BE2C (cell line): ENCODE measurements around the gene ACSS1.

Source experiments
- DNase-seq: peaks from one replicate; pipeline ENCODE4 v3.0.0-alpha.2; 2020
- H3K27me3 ChIP-seq: fragments of 250-450 bp; sonication (Bioruptor Pico); 2 replicates; pipeline ENCODE4 v1.5.1; 2020; ENCODE audit warnings: mild to moderate bottlenecking
- H3K36me3 ChIP-seq: fragments of 250-450 bp; sonication (Bioruptor Pico); 2 replicates; pipeline ENCODE4 v1.5.1; 2020; ENCODE audit warnings: mild to moderate bottlenecking
- H3K4me1 ChIP-seq: fragments of 250-450 bp; sonication (Bioruptor Pico); 2 replicates; pipeline ENCODE4 v1.5.1; 2020
- H3K4me3 ChIP-seq: 2 replicates; pipeline ENCODE4 v1.5.1; 2011; ENCODE audit warnings: low read depth, low read length
- H3K9me3 ChIP-seq: fragments of 250-450 bp; sonication (Bioruptor Pico); 2 replicates; pipeline ENCODE4 v1.5.1; 2020
- TF ChIP-seq, protein P1 (sequence below): IDR thresholded peaks from 2 replicates; pipeline ENCODE4 v1.5.1; 2012; ENCODE audit warnings: mild to moderate bottlenecking, low read depth, low read length

Gene ACSS1

DNA sequence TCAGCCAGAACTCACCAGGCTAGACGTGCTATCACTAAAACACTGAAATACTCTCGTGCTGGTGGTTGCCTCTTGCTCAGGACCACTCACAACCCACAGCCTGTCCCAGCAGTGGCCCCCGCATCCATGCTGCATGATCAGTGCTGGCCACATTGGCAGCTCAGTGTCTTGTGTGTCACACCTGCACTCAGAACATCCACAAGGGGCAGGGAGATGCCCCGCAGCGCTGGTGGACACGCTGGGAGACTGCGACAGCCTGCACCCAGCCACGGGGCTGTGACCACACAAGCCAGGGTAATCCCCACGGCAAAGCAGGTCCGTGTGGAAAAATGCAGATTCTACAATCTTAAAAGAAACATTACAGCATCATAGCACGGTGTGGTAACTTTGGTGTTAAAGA, 41.5 kb downstream of the ACSS1 start:
- TF ChIP-seq, protein P1, sequence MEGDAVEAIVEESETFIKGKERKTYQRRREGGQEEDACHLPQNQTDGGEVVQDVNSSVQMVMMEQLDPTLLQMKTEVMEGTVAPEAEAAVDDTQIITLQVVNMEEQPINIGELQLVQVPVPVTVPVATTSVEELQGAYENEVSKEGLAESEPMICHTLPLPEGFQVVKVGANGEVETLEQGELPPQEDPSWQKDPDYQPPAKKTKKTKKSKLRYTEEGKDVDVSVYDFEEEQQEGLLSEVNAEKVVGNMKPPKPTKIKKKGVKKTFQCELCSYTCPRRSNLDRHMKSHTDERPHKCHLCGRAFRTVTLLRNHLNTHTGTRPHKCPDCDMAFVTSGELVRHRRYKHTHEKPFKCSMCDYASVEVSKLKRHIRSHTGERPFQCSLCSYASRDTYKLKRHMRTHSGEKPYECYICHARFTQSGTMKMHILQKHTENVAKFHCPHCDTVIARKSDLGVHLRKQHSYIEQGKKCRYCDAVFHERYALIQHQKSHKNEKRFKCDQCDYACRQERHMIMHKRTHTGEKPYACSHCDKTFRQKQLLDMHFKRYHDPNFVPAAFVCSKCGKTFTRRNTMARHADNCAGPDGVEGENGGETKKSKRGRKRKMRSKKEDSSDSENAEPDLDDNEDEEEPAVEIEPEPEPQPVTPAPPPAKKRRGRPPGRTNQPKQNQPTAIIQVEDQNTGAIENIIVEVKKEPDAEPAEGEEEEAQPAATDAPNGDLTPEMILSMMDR, result no peak
- DNase-seq, result no peak
- no peak overlapping the region for H3K4me3 ChIP-seq
- H3K9me3 ChIP-seq, result no peaks in the 10 kb centered on the region
- H3K4me1 ChIP-seq, result no peaks in the 10 kb centered on the region
- H3K27me3 ChIP-seq, result no peaks in the 10 kb centered on the region
- H3K36me3 ChIP-seq, result no peaks in the 10 kb centered on the region

DNA sequence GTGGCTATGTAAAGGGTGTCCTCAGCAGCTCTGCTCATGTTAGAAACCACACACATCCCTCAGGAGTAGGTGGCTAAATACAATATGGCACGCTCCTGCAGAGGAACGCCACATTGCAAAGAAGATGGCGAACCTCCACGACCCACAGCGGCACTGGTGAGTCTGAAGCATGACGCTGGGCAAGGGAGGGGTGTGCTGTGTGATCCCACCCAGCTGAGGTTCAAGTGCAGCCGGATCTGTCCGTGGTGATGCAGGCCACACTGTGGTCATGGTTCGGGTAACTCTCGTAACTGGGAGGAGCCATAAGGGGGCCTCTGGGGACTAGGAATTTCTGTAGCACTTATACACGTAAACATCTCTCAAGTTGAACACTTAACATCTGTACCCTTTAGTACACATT, 42.0 kb downstream of the ACSS1 start:
- Histone ChIP-seq H3K27me3 (no peaks in the 10 kb centered on the region), H3K4me3 (no peak overlapping the region), H3K9me3 (no peaks in the 10 kb centered on the region), H3K4me1 (no peaks in the 10 kb centered on the region), H3K36me3 (no peaks in the 10 kb centered on the region)
- TF ChIP-seq, protein P1, result no peak
- no peak for DNase-seq

DNA sequence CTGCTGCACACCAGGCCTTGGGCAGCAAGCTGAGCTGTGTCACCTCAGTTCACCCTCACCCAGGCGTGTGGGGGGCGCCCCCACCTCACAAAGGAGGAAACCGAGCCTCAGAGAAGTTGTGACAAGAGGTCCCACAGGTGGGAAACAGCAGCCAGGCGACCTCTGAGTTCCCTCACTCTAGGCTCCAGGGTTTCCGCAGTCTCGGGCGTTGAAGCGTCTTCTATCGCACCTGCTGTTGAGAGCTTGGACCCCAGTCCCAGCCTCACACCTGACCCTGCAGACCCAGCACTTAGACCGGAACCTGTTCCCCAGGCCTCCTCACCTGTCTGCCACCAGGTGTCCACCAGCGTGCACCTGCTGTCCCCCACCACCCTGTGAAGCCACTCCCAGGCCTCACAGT, 43.1 kb downstream of the ACSS1 start:
- Histone ChIP-seq H3K4me1 (no peaks in the 10 kb centered on the region), H3K4me3 (no peak overlapping the region), H3K27me3 (no peaks in the 10 kb centered on the region), H3K9me3 (no peaks in the 10 kb centered on the region), H3K36me3 (no peaks in the 10 kb centered on the region)
- DNase-seq, result no peak
- TF ChIP-seq, protein P1, result no peak

DNA sequence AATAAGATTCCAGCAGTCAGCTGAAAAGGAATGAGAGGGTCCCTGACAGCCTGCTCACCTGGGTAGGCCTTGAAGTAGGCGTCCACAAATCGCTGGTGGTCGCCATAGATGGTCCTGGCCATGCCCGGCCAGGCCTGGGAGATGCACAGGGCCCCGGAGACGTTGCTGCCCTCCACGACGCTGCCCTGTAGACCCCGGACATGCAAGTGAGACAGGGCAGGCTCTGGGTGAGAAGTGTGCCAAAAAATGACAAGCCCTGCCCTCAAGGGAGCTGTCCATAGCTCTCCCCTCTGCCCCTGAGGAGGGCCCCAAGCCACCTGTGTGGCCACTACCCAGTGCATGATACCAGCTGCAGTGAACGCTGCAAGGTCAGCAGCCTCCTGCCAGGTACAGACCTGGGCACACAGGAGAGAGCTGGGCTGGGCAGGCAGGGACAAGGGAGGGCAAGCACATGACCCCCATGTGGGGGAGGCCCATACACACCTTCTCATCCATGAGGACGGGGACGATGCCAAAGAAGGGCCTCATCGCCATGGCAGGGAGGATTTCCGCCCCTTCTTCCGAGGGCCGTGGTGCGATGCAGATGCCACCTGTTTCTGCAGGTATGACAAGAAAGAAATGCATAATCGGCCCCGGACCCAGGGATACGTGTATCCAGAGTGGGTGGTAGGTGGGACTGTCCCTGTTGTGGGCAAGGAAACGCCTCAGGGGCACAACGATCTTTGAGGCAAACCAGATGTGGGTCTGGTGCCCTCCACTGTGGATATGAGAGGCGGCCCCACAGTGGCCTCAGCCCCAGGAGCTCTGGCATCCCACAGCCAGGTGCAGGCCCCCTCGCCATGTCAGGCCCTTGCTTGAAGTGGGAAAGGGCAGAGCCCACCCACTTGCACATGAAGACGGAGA, 44.2 kb downstream of the ACSS1 start:
- TF ChIP-seq, protein P1, result no peak
- no peak for DNase-seq
- no peak overlapping the region for H3K4me3 ChIP-seq
- H3K9me3 ChIP-seq, result no peaks in the 10 kb centered on the region
- H3K4me1 ChIP-seq, result no peaks in the 10 kb centered on the region
- no peaks in the 10 kb centered on the region for H3K36me3 ChIP-seq
- H3K27me3 ChIP-seq, result no peaks in the 10 kb centered on the region

DNA sequence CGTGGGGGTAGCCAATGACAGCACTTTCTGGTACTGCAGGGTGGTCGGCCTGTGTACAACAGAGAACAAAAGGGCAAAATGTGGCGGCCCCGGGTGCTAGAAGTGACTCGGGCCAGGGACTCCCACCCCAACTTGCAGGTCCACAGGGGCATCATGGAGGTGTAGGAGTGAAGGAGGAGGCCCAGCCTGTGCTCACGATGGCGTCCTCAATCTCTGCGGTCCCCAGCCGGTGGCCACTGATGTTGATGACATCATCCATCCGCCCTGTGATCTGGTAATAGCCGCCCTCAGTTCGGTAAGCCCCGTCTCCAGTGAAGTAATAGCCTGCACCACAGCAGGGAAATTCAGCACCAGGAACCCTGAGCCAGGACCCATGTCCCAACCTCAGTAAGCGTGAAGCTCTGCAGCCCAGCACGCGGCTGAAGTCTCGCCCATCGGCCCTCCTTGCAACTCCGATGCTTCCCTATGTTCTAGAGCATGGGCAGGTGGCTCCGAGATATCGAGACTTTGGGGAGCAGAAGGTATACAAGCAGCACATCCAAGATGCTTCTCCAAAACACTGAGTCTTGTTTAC, 45.2 kb downstream of the ACSS1 start:
- H3K4me1 ChIP-seq, result no peaks in the 10 kb centered on the region
- H3K9me3 ChIP-seq, result no peaks in the 10 kb centered on the region
- no peak overlapping the region for H3K4me3 ChIP-seq
- H3K36me3 ChIP-seq, result no peaks in the 10 kb centered on the region
- TF ChIP-seq, protein P1, result no peak
- no peaks in the 10 kb centered on the region for H3K27me3 ChIP-seq
- no peak for DNase-seq

DNA sequence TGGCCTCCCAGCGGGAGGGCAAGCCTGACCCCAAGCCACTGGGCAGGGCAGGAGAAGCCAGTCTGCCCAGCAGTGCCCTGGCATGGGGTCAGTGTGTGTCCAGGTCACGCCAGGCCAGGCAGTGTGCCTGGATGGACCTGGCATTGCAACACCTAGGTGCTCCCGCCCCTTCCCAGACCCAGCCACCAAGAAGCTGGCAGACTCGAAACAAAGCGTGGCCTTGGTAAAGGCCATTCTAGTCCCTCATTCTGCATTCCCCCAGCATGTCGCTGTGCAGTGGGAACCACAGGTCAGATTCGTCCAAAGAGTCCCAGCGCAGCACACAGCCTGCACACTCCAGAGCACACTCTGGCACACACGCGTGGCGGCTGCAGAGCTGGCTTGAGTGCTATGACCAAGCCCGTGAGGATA, 46.1 kb downstream of the ACSS1 start:
- DNase-seq, result no peak
- Histone ChIP-seq H3K4me3 (no peak overlapping the region), H3K4me1 (no peaks in the 10 kb centered on the region), H3K36me3 (no peaks in the 10 kb centered on the region), H3K27me3 (no peaks in the 10 kb centered on the region), H3K9me3 (no peaks in the 10 kb centered on the region)
- TF ChIP-seq, protein P1, result no peak
